Suppressor macrophage treated with lipopolysaccharide for 4 hours (primary cell): ENCODE measurements around the gene NCBP3.
A peak's percentile ranks its signal among the peaks of the same experiment; 100 is the strongest.
"Not testable (repeated sequence)": the region's sequence is repeated elsewhere in the genome, so short reads cannot be mapped to it uniquely, and the experiment has no call there.

Experiments used
- DNase-seq: peaks from one replicate; pipeline ENCODE4 v3.0.0-alpha.2; 2020

Gene NCBP3

GRCh38 chr17:3846437-3847164 is 555 bp upstream of the NCBP3 start:
- DNase-seq: no peak

- no peak for DNase-seq
Measured at GRCh38 chr17:3845291-3845620, 790 bp downstream of the NCBP3 start.

GRCh38 chr17:3844556-3844955 is 1.5 kb downstream of the NCBP3 start:
- DNase-seq: not testable (repeated sequence)

GRCh38 chr17:3843935-3844516 is 2.0 kb downstream of the NCBP3 start:
- DNase-seq: peak; percentile 25

GRCh38 chr17:3838206-3838605 is 7.8 kb downstream of the NCBP3 start:
- DNase-seq: no peak

- no peak for DNase-seq
Measured at GRCh38 chr17:3836551-3836950, 9.5 kb downstream of the NCBP3 start.

- peak; percentile 16 for DNase-seq
Measured at GRCh38 chr17:3835410-3836229, 10.4 kb downstream of the NCBP3 start.

GRCh38 chr17:3834811-3835210 is 11.2 kb downstream of the NCBP3 start:
- DNase-seq: peak; percentile 70

- DNase-seq: no peak
Measured at GRCh38 chr17:3828852-3829232, 17.2 kb downstream of the NCBP3 start.

GRCh38 chr17:3828151-3828851 is 17.7 kb downstream of the NCBP3 start:
- no peak for DNase-seq

GRCh38 chr17:3827124-3827773 is 18.8 kb downstream of the NCBP3 start:
- DNase-seq: peak; percentile 83

GRCh38 chr17:3826191-3826590 is 19.9 kb downstream of the NCBP3 start:
- DNase-seq: no peak

- no peak for DNase-seq
Measured at GRCh38 chr17:3821101-3821500, 24.9 kb downstream of the NCBP3 start.

GRCh38 chr17:3818786-3819185 is 27.3 kb downstream of the NCBP3 start:
- peak; percentile 35 for DNase-seq

- DNase-seq: no peak
Measured at GRCh38 chr17:3817851-3818605, 28.0 kb downstream of the NCBP3 start.

GRCh38 chr17:3815925-3816324 is 30.1 kb downstream of the NCBP3 start:
- no peak for DNase-seq

GRCh38 chr17:3815122-3815521 is 30.9 kb downstream of the NCBP3 start:
- DNase-seq: no peak

GRCh38 chr17:3814361-3814760 is 31.7 kb downstream of the NCBP3 start:
- DNase-seq: no peak

GRCh38 chr17:3813171-3813570 is 32.9 kb downstream of the NCBP3 start:
- no peak for DNase-seq

GRCh38 chr17:3812771-3813170 is 33.3 kb downstream of the NCBP3 start:
- DNase-seq: no peak

GRCh38 chr17:3812284-3812683 is 33.8 kb downstream of the NCBP3 start:
- DNase-seq: no peak

- DNase-seq: no peak
Measured at GRCh38 chr17:3810019-3810418, 36.0 kb downstream of the NCBP3 start.
